Uterus (tissue), 4 donors: ENCODE measurements around the gene MTUS2. TPM values are rescaled to one million over a fixed set of nuclear protein-coding genes. Genes with fewer than 3 reads are reported as not detected.

Experiments
- DNase-seq, 2 donors: peaks; one replicate each; pipeline ENCODE4 v3.0.0-alpha.2; 2019 to 2020
- H3K27ac ChIP-seq, 2 donors: fragments of 200-600 bp; sonication (generic); 1 replicate in 1 of 2; 2 replicates in 1 of 2; pipeline ENCODE4 v1.5.1; 2016 to 2018
- H3K27me3 ChIP-seq, 2 donors: fragments of 200-600 bp; sonication (generic); one replicate each; pipeline ENCODE4 v1.5.1; 2018 to 2019; ENCODE audit warnings: control low read depth in 1 of 2
- H3K36me3 ChIP-seq, 2 donors: fragments of 200-600 bp; sonication (generic); one replicate each; pipeline ENCODE4 v1.5.1; 2019; ENCODE audit warnings: control low read depth in 1 of 2
- H3K4me1 ChIP-seq, 2 donors: fragments of 200-600 bp; sonication (generic); one replicate each; pipeline ENCODE4 v1.5.1; 2018 to 2019; ENCODE audit warnings: control low read depth in 1 of 2
- H3K4me3 ChIP-seq, 2 donors: fragments of 200-600 bp; sonication (generic); 1 replicate in 1 of 2; 2 replicates in 1 of 2; pipeline ENCODE4 v1.5.1; 2018 to 2019; ENCODE audit warnings: mild to moderate bottlenecking in 1 of 2
- H3K9me3 ChIP-seq, 2 donors: fragments of 200-600 bp; sonication (generic); one replicate each; pipeline ENCODE4 v1.5.1; 2019; ENCODE audit warnings: control low read depth in 1 of 2
- POLR2A ChIP-seq, 2 donors: fragments of 450-650 bp; IDR thresholded peaks; one replicate each; pipeline ENCODE4 v1.6.1; 2016; ENCODE audit warnings: antibody characterized with exemption in 2 of 2, mild to moderate bottlenecking in 1 of 2, moderate library complexity in 1 of 2
- intact Hi-C: fragments of 100-400 bp; cut with DNase I; formaldehyde crosslinking; loops from one replicate; pipeline ENCODE4 v1.15.1; 2023; ENCODE audit warnings: low total_unique reads
- total RNA-seq, 4 donors: library from RNA; depleted of rRNA in 3 of 4; stranded (reverse); fragments of >200 nt in 3 of 4; gene quantifications; one replicate each; pipeline versions ENCODE4 v1.1.0 to v1.2.4, GENCODE V29; 2014 to 2023
- TF ChIP-seq, protein P1 (sequence below), 4 experiments: fragments of 200-600 bp in 2 of 4; fragments of 450-650 bp in 2 of 4; sonication (generic) in 2 of 4; IDR thresholded peaks; one replicate each; pipeline ENCODE4 v1.5.1; 2016 to 2019; ENCODE audit warnings: antibody characterized with exemption in 4 of 4, mild to moderate bottlenecking in 2 of 4, moderate library complexity in 1 of 4
- donor health status: DM: yes; HTN: yes; CAD: no.

Gene MTUS2
- total RNA-seq, 4 donors from 2014 or later: 0.26 to 4.0 (median 3.6) TPM; not detected in 1

GRCh38 chr13:29526741-29527140 is 706.6 kb downstream of the MTUS2 start:
- TF ChIP-seq, protein P1, sequence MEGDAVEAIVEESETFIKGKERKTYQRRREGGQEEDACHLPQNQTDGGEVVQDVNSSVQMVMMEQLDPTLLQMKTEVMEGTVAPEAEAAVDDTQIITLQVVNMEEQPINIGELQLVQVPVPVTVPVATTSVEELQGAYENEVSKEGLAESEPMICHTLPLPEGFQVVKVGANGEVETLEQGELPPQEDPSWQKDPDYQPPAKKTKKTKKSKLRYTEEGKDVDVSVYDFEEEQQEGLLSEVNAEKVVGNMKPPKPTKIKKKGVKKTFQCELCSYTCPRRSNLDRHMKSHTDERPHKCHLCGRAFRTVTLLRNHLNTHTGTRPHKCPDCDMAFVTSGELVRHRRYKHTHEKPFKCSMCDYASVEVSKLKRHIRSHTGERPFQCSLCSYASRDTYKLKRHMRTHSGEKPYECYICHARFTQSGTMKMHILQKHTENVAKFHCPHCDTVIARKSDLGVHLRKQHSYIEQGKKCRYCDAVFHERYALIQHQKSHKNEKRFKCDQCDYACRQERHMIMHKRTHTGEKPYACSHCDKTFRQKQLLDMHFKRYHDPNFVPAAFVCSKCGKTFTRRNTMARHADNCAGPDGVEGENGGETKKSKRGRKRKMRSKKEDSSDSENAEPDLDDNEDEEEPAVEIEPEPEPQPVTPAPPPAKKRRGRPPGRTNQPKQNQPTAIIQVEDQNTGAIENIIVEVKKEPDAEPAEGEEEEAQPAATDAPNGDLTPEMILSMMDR (IDR thresholded peaks at IDR 0.05): no peak
- no peak for TF ChIP-seq POLR2A (IDR thresholded peaks at IDR 0.05)
- H3K4me1 ChIP-seq: no peaks in the 10 kb centered on the region
- H3K27me3 ChIP-seq: no peaks in the 10 kb centered on the region
- no peaks in the 10 kb centered on the region for H3K36me3 ChIP-seq
- no peak overlapping the region for H3K4me3 ChIP-seq
- no peaks in the 10 kb centered on the region for H3K9me3 ChIP-seq
- intact Hi-C loops: no loop called here
- H3K27ac ChIP-seq: no peak overlapping the region
- no peak for DNase-seq

DNA sequence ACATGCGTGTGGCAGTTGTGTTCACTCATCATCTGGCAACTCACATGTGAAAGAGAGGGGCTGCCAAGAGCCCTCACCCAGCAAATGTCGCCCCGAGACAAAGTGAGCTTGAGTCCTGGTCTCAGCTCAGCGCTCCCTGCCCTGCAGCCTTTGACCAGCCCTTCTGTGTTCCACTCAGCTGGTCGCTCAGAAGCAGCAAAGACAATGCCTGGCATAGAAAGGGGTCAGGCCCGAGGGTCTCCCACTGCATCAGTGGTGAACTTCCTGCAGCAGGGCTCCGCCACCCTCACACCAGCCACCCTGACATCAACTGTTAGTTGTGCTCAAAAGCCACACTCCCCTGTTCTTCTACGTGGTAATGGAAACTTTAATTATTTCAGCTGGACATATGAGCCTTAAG is 707.4 kb downstream of the MTUS2 start:
- DNase-seq: no peak
- Histone ChIP-seq H3K27ac (no peak overlapping the region), H3K27me3 (no peaks in the 10 kb centered on the region), H3K36me3 (no peaks in the 10 kb centered on the region), H3K4me1 (no peaks in the 10 kb centered on the region), H3K9me3 (no peaks in the 10 kb centered on the region), H3K4me3 (no peak overlapping the region)
- no peak for TF ChIP-seq POLR2A (IDR thresholded peaks at IDR 0.05)
- TF ChIP-seq, protein P1 (IDR thresholded peaks at IDR 0.05): no peak
- intact Hi-C loops: no loop called here

GRCh38 chr13:29527916-29528315 is 707.8 kb downstream of the MTUS2 start:
- intact Hi-C loops: no loop called here
- DNase-seq: no peak
- no peak for TF ChIP-seq POLR2A (IDR thresholded peaks at IDR 0.05)
- H3K4me1 ChIP-seq: no peaks in the 10 kb centered on the region
- no peak overlapping the region for H3K27ac ChIP-seq
- no peak overlapping the region for H3K4me3 ChIP-seq
- H3K27me3 ChIP-seq: no peaks in the 10 kb centered on the region
- H3K9me3 ChIP-seq: no peaks in the 10 kb centered on the region
- H3K36me3 ChIP-seq: no peaks in the 10 kb centered on the region

DNA sequence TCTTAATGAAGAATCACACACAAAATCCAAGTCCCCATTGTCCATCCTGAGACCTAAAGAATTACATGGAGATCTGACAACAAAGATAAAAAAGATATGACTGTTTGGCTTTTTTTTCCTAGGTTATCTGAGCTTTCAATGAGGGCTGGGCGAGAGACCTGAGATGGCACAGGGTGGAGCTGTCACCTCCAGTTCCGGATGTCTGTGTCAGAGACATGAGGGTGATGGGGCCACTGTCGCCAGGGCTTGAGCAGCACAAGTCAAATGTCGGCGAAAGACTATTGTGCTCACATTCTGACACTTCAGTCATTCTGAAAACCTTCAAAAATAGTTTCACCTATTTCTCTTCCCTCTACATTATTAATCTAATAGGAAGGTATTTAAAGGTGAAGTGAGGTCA is 709.6 kb downstream of the MTUS2 start:
- Histone ChIP-seq H3K4me1 (no peaks in the 10 kb centered on the region), H3K27ac (no peak overlapping the region), H3K9me3 (no peaks in the 10 kb centered on the region), H3K36me3 (no peaks in the 10 kb centered on the region), H3K4me3 (no peak overlapping the region), H3K27me3 (no peaks in the 10 kb centered on the region)
- intact Hi-C loops: no loop called here
- DNase-seq: no peak
- TF ChIP-seq, protein P1 (IDR thresholded peaks at IDR 0.05): no peak
- TF ChIP-seq POLR2A (IDR thresholded peaks at IDR 0.05): no peak

DNA sequence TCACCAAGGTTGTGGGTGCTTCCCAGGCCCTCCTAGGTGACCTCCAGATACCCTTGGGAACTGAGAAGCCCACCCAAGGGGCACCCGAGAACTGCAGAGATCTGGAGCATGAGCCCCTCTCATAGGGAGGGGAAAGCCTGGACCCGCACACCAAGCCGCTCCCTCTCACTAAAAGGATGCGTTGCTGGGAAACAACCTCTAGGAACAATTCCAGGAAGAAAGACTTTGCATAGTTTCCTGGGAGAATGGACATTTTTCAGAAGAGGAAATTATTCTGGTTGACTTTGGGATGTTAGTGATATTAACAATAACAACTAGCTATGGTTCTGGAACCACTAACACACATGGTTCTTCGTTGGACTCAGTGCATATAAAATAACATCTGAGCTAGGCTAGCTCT is 710.8 kb downstream of the MTUS2 start:
- no peak for DNase-seq
- Histone ChIP-seq H3K4me1 (no peaks in the 10 kb centered on the region), H3K4me3 (no peak overlapping the region), H3K9me3 (no peaks in the 10 kb centered on the region), H3K36me3 (no peaks in the 10 kb centered on the region), H3K27ac (no peak overlapping the region), H3K27me3 (no peaks in the 10 kb centered on the region)
- TF ChIP-seq, protein P1 (IDR thresholded peaks at IDR 0.05): no peak
- TF ChIP-seq POLR2A (IDR thresholded peaks at IDR 0.05): no peak
- intact Hi-C loops: no loop called here

GRCh38 chr13:29532116-29532515 is 712.0 kb downstream of the MTUS2 start:
- H3K27ac ChIP-seq: peak overlapping the region; percentile 12 to 30
- DNase-seq: no peak
- H3K4me3 ChIP-seq: no peak overlapping the region
- H3K36me3 ChIP-seq: no peaks in the 10 kb centered on the region
- no peaks in the 10 kb centered on the region for H3K4me1 ChIP-seq
- H3K9me3 ChIP-seq: no peaks in the 10 kb centered on the region
- intact Hi-C loops: no loop called here
- TF ChIP-seq POLR2A (IDR thresholded peaks at IDR 0.05): no peak
- TF ChIP-seq, protein P1 (IDR thresholded peaks at IDR 0.05): no peak
- no peaks in the 10 kb centered on the region for H3K27me3 ChIP-seq
